Ovary (tissue), 3 donors: ENCODE measurements around the gene CYFIP1.

ENCODE experiments used
- CTCF ChIP-seq, 3 donors: fragments of 450-650 bp in 2 of 3; fragments of 200-600 bp in 1 of 3; IDR thresholded peaks; one replicate each; pipeline versions ENCODE4 v1.5.1 to v1.8.0; 2016 to 2022; ENCODE audit warnings: antibody characterized with exemption in 3 of 3, mild to moderate bottlenecking in 1 of 3
- POLR2A ChIP-seq: fragments of 450-650 bp; IDR thresholded peaks from one replicate; pipeline ENCODE4 v1.6.1; 2017; ENCODE audit warnings: antibody characterized with exemption, mild to moderate bottlenecking, moderate library complexity
- donor health status: DM: no; HTN: no; CAD: no.

GRCh38 chr15:22941179-22941578, 39.0 kb downstream of the CYFIP1 start:
- TF ChIP-seq POLR2A (no peak), CTCF (IDR thresholded peaks at IDR 0.05) (no peak)
